Heart left ventricle (tissue), 13 donors: Measurements from ENCODE around the gene MTSS2.

Source experiments
- CTCF ChIP-seq, 12 donors: fragments of 200-600 bp; sonication (generic) in 4 of 12; IDR thresholded peaks; one replicate each; pipeline versions ENCODE4 v1.5.0 to v1.8.0; 2018 to 2022; ENCODE audit warnings: antibody characterized with exemption in 12 of 12, mild to moderate bottlenecking in 5 of 12
- POLR2A ChIP-seq, 2 donors: fragments of 450-650 bp; IDR thresholded peaks; one replicate each; pipeline ENCODE4 v1.6.1; 2017; ENCODE audit warnings: antibody characterized with exemption in 2 of 2, mild to moderate bottlenecking in 2 of 2, moderate library complexity in 2 of 2
- donor health status: ischemic (EF 13 %, LVEDD 7.1; RV severe dilation, severe dysfunction).
- donor health status: DM: no; HTN: yes; CAD: no.
- donor health status: DM: no; HTN: no; CAD: no.
- donor health status: ischemic (EF 25% LVEDD 6.9; RV normal size, moderate dysfunction).
- donor health status: ischemic (EF 25% LVEDD 5.7; RV mildly dilated, moderate dysfunction).
- donor health status: ischemic (EF 35%, LVEDD 5.7; RV mildly dilated, moderate dysfunction).
- donor health status: nonischemic (EF 11% LVEDD 7.7; RV severe dilation, severe dysfunction).
- donor health status: DM: yes; HTN: yes; CAD: no.
- donor health status: PGD.
- donor health status: ischemic (EF 29% LVEDD 5.4; RV normal size, mild dysfunction).
- donor health status: nonischemic (EF 23%, LVEDD 6.1; RV moderate dilation, normal function).

GRCh38 chr16:70644763-70645597 is 40.9 kb downstream of the MTSS2 start:
- no peak for TF ChIP-seq POLR2A (IDR thresholded peaks at IDR 0.05)
- no peak for TF ChIP-seq CTCF (IDR thresholded peaks at IDR 0.05)
